T-helper 22 cell (primary cell): Measurements from ENCODE around the gene MAGI2.

Experiments
- DNase-seq: peaks from one replicate; pipeline ENCODE4 v3.0.0-alpha.2; 2020; ENCODE audit warnings: low read depth

The MAGI2 gene

DNA sequence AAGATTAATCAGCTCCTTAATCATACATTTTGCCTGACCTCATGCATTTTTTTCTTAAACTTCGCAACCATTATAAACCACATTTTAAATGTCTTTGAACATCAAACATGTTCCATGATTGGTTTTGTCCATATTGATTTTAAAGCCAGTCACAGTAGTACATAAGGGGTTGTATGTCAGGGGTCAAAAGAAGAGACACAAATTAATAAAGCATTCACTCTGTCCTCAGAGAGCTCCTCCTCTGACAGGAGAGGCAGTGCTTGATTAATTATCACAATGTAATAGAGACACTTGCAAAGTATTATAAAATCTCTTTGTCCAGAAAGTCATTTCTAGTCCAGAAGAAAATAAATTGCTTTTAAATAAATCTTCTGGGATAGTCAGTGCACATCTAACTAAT is 195.5 kb downstream of the MAGI2 start:
- no peak for DNase-seq

DNA sequence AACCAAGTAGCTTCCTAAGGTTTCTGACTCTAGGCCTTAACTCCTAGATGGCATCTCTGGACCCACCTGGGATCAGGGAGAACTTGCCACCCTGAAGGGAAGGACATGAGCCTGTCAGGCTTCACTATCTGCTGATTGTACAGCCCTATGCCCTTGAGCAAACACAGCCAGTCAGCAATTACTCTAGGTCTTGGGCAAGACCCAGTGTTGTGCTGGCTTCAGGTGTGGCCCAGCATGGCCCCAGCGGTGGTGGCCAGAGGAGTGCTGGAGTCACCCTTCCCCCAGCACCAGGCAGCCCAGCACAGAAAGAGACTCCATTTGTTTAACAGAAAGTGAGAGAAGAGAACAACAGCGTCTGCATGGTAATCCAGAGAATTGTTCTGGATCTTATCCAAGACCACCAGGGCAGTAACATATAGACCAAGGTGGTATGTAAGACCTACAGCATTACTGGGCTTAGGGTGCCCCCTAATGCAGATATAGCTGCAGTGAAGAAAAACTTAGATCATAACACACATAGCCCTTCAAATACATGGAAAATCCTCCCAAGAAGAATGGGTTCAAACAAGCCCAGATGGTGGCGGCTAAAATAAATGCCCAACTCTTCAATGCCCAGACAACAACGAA is 207.7 kb downstream of the MAGI2 start:
- no peak for DNase-seq

DNA sequence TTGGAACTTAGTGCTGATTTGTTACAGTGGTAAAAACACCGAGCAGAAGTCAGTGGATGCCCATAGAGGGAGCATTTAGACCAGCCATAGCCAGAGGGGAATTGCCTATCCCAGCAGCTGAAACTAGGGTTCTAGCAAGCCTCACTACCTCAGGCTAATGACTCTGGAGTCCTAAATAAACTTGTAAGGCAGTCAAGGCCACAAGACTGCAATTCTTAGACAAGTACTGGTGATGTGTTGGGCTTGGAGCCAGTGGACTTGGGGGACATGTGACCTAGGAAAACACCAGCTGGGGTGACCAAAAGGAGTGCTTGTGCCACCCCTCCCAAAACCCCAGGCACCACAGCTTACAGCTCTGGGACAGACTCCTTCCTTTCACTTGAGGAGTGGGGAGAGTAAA is 209.0 kb downstream of the MAGI2 start:
- DNase-seq: no peak

DNA sequence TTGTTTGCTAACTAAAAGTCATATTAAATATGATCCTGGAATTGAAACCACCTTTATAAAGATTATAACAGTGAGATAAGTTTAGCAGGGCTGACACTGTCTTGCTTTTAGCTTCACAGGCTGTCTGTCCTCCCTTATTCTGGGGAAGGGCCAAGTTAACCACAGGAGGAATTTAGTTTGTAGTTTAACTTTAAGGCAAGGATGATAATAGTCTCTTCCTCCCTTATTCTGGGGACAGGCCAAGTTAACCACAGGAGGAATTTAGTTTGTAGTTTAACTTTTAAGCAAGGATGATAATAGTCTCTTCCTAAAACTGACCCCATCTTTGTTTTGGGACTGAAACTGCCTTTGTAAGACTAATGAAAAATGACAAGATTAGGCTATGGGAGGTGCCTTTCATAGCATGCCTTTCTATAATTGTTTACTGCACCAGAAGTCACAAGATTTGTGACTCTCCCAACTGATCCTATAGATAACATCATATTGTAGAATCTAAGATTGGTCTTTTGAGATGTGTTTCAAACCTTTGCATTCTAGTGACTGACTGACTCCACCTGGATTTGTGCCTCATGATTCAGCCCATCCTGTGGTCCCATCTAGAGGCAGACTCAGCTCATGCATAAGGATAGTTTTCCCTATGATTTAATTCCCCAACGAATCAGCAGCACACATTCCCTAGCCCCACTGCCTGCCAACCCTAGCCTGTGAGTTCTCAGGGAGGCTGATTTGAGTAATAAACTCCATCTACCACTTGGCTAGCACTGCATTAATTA is 212.0 kb downstream of the MAGI2 start:
- no peak for DNase-seq

DNA sequence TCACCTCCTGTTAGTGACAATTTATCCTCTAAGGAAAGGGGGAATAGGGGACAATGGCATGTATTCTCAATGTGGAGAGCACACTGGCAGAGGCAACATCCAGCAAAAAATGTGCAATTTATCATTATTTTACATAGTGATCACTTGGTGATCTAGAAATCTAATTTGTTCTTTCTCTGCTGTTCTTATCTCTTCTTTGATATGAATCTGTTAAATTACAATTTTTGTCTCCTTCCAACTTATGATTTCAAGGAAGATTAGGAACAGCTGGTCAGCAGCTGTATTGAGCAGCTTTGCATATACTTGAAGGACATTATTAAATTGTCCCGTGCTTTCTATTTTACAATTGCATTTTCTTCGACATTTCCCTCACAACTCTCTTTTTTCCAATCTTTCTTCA is 213.1 kb downstream of the MAGI2 start:
- DNase-seq: no peak

DNA sequence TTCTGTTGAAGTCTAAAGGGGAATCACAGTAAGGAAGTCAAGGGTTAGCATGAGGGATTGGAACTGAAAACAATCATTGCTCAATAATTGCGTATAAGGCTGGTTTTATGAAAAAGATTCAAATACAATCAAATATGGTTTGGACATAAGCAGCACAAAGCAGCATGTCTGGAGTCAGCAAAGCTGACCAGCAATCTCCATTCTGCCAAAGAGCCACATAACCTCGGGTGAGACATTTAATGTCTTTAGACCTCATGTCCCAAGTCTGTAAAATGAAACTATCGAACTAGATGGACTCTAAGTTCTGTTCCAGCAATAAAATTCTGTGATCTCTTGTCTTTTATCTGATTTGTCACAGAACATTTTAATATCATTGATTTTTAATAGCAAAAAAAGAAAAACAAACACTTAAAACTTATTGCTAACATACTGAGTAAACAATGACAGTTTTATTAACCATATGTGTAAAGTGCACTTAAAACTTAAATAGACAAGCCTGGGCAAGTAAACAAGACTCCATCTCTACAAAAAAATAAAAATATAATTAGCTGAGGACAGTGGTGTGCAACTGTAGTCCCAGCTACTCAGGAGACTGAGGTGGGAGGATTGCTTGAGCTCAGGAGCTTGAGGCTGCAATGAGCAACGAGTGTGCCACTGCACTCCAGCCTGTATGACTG is 217.0 kb downstream of the MAGI2 start:
- DNase-seq: no peak

DNA sequence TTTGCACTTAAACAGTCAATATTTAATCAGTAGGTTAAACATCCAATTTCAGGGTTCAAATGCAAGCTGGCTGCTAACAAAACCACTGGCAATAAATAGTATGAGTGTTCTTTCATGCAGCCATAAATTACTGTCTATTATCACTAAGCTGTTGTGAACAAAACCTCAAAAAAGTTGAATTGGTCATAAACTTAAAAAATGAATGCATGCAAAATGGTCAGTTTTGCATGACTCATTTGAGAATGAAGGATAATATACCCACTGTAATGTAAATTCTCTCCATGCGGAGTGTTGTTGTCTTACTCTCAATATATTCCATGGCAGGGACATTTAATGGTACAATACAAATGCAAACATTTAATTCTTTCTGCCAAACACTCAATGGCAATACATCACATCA is 226.4 kb downstream of the MAGI2 start:
- DNase-seq: no peak

DNA sequence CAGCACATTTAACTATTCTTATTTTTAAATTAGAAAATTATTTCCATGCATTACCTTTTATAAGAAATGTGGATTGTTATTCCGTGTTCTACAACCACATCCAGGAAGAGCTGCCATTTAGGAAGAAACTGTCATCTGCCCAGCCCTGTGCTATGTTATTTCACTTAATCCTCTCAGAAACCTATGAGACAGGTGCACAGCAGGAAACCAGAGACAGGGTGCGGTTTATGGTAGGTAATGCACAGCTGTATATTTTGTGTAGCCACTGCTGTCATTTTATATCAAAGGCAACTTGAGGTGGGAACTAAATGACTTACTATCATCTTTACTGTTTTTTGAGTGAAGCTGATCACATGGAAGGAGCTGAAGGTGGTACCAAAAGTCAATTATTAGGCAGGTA is 232.3 kb downstream of the MAGI2 start:
- no peak for DNase-seq

DNA sequence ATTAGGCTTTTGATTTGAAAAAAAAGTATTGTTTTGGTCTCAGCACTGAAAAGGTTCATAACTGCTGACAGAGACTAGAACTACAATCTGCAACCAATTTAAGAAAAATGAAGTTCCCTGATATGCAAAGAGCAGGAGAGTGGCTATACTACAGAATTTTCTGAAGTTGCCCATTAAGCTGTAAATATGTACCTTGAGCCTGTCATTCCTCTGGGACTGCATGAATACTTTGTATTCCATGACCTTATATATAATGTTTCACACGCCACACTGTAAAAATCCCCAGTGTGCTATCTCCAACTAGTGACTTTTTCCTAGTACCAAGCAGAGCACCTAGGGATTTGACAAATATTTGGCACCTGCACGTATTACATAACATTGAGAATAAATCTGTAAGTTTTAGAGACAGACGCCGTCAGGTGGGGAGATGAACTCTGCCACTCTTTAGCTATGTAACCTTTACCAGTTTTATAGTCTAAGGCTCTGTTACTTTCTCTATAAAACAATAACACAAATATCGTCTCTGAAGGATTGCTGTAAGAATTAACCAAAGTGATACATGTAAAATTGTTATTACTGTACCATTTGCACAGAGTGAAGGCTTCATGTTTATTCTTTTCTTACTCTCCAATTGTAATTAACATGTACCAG is 235.4 kb downstream of the MAGI2 start:
- no peak for DNase-seq

DNA sequence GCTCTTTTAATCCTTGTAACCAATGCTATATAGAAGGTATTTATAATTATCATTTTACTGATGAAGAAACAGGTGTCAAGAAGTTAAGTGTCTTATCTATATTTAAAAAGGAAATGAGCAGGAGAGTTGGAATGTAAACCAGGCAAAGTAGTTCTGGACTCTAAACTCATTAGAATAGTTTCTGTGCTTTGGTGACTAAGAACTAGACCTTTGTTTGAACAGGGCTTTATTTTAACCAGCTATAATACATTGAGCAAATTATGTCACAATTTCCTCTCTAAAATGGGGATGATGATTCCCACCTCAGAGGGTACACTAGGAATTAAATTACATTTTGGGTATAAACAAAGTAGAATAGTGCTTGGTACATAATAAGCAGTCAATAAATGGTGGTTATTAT is 236.0 kb downstream of the MAGI2 start:
- no peak for DNase-seq

DNA sequence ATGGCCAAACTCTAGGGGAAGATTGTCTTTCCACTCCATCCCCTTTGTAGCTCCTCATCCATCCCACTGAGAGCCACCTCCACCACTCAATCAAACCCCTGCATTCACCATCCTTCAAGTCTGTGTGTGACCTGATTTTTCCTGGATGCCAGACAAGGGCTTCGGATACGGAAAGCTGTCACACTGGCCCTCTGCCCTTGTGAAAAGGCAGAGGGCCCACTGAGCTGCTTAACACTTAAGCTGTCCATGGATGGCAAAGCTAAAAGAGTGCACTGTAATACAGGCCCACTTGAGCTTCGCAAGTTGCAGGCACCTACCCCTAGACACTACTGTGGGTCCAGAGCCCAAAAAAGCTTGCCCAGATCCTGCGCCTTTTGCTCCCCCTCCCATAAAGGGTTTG is 237.2 kb downstream of the MAGI2 start:
- DNase-seq: no peak

DNA sequence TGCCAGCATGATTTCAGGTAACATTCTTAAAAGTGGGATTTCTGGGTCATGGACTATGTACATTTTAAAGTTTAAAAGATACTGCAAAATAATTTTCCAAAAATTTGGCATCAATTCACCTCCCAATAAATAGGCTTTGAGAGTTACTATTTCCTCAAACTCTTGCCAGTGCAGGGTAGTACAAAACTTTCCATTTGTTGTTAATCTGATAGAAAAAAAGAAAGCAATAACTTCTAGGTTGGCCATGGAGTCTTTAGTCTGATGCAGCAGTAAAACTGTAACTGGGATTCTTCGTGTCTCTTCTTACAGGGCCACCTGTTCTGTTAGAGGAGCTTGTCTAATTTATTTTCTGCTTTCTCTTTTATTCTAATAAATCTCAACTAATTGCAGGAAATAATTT is 241.1 kb downstream of the MAGI2 start:
- DNase-seq: no peak

DNA sequence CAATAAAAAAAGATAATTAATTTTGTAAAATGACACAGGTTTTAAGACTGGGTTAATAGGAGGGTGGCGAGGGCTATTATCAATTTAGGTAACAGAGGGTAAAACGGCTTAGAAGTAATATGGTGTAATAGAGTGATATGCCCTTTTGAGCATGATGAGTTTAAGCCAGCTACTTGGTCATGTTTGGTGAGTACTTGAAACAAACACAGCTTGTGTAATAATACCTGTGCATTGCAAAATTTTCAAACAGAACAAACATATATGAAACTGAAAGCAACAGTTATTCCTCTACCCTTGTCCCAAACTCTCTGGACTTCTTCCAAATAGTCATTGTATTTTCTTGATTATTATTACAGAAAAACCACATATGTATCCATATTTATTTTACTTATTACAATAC is 241.7 kb downstream of the MAGI2 start:
- no peak for DNase-seq

DNA sequence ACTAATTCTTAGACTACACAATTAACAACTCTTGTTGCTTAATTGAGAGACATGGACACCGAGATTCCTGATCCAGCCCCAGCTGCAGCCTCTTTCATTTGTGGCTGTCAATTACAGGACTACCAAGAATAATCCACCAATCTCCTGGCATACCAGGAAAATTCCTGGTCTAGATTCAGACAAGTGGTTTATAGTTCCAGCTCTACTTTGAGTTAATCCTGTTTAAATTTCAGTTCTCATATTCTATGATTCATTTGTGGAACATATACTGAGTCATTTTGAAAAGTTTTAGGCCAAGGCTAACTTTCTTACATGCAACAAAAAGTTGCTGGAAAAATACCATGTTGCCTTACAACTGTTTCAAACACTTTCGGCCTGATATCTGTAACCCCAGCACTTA is 253.5 kb downstream of the MAGI2 start:
- DNase-seq: no peak

DNA sequence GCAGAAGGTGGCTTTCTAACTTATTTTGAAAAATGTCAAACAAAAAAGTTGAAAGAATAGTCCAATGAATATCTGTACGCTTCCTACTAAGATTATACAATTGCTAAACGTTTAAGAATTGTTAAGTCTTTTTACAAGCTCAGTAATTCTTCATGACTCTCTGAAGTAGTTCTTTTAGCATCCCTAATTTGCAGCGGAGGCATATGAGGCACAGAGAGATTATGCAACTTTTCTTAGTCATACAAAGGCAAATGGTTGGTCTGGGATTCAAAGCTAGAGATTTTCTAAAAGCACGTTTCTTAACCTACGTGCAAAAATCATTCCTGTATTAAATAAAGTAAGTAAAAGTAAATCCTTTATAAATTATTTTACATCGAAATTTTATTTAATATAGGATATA is 254.2 kb downstream of the MAGI2 start:
- no peak for DNase-seq

DNA sequence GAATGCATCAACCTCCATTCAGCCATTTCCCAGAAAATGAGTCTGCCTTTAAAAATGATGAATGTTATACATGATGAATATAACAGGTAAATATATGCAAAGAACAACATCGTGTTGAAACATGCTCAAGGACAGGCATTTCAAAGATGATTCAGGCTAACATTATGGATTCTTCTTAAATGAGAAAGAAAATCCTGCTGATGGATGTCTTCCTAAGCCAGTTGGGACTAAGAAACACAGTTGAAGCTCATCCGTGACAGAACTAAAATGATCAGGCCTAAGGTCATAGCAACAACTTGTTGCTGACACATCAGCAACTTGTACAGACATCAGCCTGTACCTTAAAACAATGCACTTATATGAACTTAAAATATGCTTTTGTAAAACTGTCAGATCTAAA is 267.9 kb downstream of the MAGI2 start:
- no peak for DNase-seq

DNA sequence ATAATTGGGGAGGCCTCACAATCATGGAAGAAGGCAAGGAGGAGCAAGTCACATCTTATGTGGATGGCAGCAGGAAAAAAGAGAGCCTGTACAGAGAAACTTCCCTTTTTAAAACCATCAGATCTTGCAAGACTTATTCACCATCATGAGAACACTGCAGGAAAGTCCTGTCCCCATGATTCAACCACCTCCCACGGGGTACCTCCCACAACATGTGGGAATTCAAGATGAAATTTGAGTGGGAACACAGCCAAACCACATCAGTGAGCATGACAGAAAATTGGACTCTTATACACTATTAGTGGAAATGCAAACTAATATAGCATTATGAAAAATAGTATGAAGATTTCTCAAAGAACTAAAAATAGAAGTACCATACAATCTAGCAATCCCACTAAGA is 271.2 kb downstream of the MAGI2 start:
- no peak for DNase-seq

DNA sequence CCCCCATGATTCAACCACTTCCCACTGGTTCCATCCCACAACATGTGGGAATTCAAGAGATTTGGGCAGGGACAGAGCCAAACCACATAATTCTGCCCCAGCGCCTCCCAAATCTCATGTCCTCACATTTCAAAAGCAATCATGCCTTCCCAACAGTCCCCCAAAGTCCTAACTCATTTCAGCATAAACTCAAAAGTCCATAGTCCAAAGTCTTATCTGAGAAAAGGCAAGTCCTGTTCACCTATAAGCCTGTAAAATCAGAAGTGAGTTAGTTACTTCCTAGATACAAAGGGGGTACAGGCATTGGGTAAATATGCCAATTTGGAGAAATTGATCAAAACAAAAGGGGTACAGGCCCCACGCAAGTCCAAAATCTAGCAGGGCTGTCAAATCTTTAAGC is 272.9 kb downstream of the MAGI2 start:
- no peak for DNase-seq

DNA sequence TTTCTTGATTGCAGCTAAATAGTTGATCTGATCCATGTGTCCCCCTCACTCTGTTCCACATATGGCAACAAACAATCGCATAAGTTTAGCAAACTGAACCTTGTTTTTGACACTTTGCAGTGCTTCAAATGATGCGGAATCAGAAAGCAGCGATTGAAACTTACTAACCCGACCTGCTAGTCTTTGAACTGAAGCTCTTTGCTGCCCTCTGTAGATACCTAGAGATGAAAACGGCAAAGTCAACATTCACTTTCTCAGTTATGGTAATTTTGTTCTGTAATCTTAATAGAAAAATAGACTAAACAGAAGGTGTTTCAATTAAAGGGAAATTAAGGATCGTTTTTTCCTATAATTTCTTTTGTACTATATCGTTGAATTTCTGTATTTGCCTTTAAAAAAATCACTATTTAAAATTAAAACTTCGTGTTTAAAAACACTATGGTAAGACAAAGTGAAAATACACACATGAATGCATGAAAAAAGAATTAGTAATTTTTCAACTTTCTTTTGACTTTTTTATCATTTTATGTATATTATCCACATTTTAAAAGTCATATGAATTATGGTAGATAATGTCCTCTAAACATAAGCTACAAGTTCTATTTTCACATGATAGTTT is 276.5 kb downstream of the MAGI2 start:
- no peak for DNase-seq

DNA sequence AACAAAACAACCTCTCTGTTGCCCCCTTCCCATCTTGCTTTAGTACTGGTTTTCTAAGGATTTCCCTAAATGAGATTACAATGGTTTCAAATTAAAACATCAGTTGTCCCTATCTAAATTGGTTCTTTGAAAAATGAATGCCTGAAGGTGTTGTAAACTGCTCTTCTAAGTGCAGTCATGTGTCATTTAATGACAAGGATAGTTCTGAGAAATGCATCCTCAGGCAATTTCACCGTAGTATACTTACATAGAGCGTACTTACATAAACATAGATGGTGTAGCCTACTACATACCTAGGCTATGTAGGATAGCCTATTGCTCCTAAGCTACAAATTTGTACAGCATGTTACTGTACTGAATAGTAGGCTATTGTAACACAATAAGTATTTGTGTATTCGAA is 278.1 kb downstream of the MAGI2 start:
- DNase-seq: no peak

DNA sequence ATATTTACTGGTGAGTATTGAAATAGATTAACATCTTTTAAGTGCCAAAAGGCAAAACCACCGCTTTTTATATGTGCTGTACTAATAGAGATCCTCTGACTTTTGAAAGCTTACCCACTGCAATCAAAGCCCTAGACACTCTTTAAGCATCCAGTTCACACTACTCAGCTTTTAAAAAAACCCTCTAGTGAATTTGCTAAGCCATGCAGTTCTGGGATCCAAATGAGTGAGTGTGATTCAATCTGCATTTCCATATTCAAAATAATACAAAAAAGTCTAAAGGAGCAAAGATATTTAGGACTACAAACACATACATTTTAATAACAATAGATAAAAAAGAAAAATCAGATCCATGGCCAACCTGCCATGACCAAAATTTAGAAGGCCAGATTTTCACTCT is 288.2 kb downstream of the MAGI2 start:
- DNase-seq: no peak

DNA sequence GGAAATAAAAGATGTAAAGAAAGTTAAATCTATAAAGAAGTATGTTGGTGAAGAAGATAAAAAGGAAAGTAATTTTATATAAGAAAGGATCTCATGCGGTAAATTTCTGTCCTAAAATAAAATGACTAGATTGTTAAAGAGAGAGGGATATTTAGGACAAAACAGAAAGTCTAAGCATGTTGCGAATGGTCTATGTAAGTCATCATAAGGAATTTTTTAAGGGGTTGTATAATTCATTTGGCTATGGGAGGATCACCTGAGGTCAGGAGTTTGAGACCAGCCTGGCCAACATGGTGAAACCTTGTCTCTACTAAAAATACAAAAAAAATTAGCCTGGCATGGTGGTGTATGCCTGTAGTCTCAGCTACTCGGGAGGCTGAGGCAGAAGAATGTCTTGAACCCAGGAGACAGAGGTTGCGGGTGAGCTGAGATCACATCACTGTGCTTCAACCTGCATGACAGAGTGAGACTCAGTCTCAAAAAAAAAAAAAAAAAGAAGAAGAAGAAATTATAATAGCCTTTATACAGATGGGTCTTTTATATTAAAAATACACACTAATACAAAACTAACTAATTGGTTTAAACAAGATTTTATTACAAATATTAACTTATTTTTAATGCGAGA is 294.3 kb downstream of the MAGI2 start:
- no peak for DNase-seq
